Measurements from ENCODE around the gene PCDHB13. TPM values are rescaled to one million over a fixed set of nuclear protein-coding genes. Genes with fewer than 3 reads are reported as not detected.
"Not testable (repeated sequence)": the region's sequence is repeated elsewhere in the genome, so short reads cannot be mapped to it uniquely, and the experiment has no call there.

Gene PCDHB13
- total RNA-seq, 2 donors from 2014 or later = 0.40 to 1.3 TPM

GRCh38 chr5:141236516-141237313, 23.0 kb downstream of the PCDHB13 start:
- Histone ChIP-seq H3K4me1 (no peaks in the 10 kb centered on the region), H3K27ac (no peak overlapping the region), H3K9ac (ENCODE audit: low read depth in 2 of 2, low read length in 2 of 2) (no peak overlapping the region), H3K36me3 (no peaks in the 10 kb centered on the region), H3K4me3 (no peak overlapping the region), H3K27me3 (no peaks in the 10 kb centered on the region), H3K9me3 (peaks cover 12% of the 10 kb centered on the region)
- intact Hi-C loops (cut with DNase I) = no loop called here
- no peak for TF ChIP-seq CTCF (IDR thresholded peaks at IDR 0.05)
- no peak for DNase-seq

- H3K9me3 ChIP-seq = peaks cover 13% of the 10 kb centered on the region
- no peak overlapping the region for H3K9ac ChIP-seq (ENCODE audit: low read depth in 2 of 2, low read length in 2 of 2)
These were observed 27.8 kb downstream of the PCDHB13 start for GRCh38 chr5:141241496-141241895.

GRCh38 chr5:141245250-141245717, 31.6 kb downstream of the PCDHB13 start, which contains the start of gene PCDHB15:
TSS of gene PCDHB15 (plus strand) at chr5:141245395. CDS start at chr5:141245579, 184 bp downstream.
- TF ChIP-seq CTCF (IDR thresholded peaks at IDR 0.05) = no peak
- H3K4me1 ChIP-seq = no peaks in the 10 kb centered on the region
- no peaks in the 10 kb centered on the region for H3K36me3 ChIP-seq
- H3K9me3 ChIP-seq = peaks cover 11% of the 10 kb centered on the region
- H3K4me3 ChIP-seq = no peak within 1 kb of the TSS
- no peak within 1 kb of the TSS for H3K9ac ChIP-seq (ENCODE audit: low read depth in 2 of 2, low read length in 2 of 2)
- H3K27ac ChIP-seq = no peak within 1 kb of the TSS
- H3K27me3 ChIP-seq = no peaks in the 10 kb centered on the region
- no peak for DNase-seq
- intact Hi-C loops (cut with DNase I) = no loop called here

More at GRCh38 chr5:141241496-141241895, 27.8 kb downstream of the PCDHB13 start:
- Histone ChIP-seq H3K27ac (no peak overlapping the region), H3K27me3 (no peaks in the 10 kb centered on the region), H3K36me3 (no peaks in the 10 kb centered on the region), H3K4me1 (no peaks in the 10 kb centered on the region), H3K4me3 (no peak overlapping the region)
- intact Hi-C loops (cut with DNase I) = no loop called here
- DNase-seq = no peak
- TF ChIP-seq CTCF (IDR thresholded peaks at IDR 0.05) = no peak

GRCh38 chr5:141246971-141247370, 33.3 kb downstream of the PCDHB13 start:
- H3K4me3 ChIP-seq; H3K27ac ChIP-seq; DNase-seq; H3K27me3 ChIP-seq; intact Hi-C loops (cut with DNase I); H3K4me1 ChIP-seq; H3K9ac ChIP-seq (ENCODE audit: low read depth in 2 of 2, low read length in 2 of 2); H3K36me3 ChIP-seq; H3K9me3 ChIP-seq: not testable (repeated sequence)

- H3K36me3 ChIP-seq; H3K9ac ChIP-seq (ENCODE audit: low read depth in 2 of 2, low read length in 2 of 2); H3K27ac ChIP-seq; H3K27me3 ChIP-seq; H3K4me1 ChIP-seq; H3K4me3 ChIP-seq; DNase-seq; intact Hi-C loops (cut with DNase I); H3K9me3 ChIP-seq: not testable (repeated sequence)
These were observed 33.7 kb downstream of the PCDHB13 start for GRCh38 chr5:141247434-141247833.

- H3K9ac ChIP-seq (ENCODE audit: low read depth in 2 of 2, low read length in 2 of 2) = no peak overlapping the region
- H3K4me1 ChIP-seq = no peaks in the 10 kb centered on the region
- peaks cover 8% of the 10 kb centered on the region for H3K9me3 ChIP-seq
- intact Hi-C loops (cut with DNase I) = no loop called here
- no peak for DNase-seq
- no peaks in the 10 kb centered on the region for H3K36me3 ChIP-seq
- TF ChIP-seq CTCF (IDR thresholded peaks at IDR 0.05) = no peak
- no peaks in the 10 kb centered on the region for H3K27me3 ChIP-seq
- no peak overlapping the region for H3K27ac ChIP-seq
- H3K4me3 ChIP-seq = no peak overlapping the region
These were observed 36.9 kb downstream of the PCDHB13 start for GRCh38 chr5:141250576-141250975.

Data from colonic mucosa (tissue), 4 donors.